MM.1S (cell line): ENCODE results near the gene AMZ1.

ENCODE experiments used
- EZH2 ChIP-seq: fragments of 300-600 bp; sonication (generic); optimal IDR thresholded peaks from 2 replicates; pipeline ENCODE3; 2017; ENCODE audit warnings: low read depth, mild to moderate bottlenecking, antibody characterized with exemption, low read length, mixed read lengths
- EZH2phosphoT487 ChIP-seq: fragments of 300-600 bp; sonication (generic); IDR thresholded peaks from 2 replicates; pipeline ENCODE4 v1.6.1; 2018; ENCODE audit warnings: antibody characterized with exemption, low read length
- TF ChIP-seq, protein P1 (sequence below): fragments of 300-600 bp; sonication (generic); IDR thresholded peaks from 2 replicates; pipeline ENCODE4 v1.5.1; 2016; ENCODE audit warnings: antibody characterized with exemption, low read length, mixed read lengths

DNA sequence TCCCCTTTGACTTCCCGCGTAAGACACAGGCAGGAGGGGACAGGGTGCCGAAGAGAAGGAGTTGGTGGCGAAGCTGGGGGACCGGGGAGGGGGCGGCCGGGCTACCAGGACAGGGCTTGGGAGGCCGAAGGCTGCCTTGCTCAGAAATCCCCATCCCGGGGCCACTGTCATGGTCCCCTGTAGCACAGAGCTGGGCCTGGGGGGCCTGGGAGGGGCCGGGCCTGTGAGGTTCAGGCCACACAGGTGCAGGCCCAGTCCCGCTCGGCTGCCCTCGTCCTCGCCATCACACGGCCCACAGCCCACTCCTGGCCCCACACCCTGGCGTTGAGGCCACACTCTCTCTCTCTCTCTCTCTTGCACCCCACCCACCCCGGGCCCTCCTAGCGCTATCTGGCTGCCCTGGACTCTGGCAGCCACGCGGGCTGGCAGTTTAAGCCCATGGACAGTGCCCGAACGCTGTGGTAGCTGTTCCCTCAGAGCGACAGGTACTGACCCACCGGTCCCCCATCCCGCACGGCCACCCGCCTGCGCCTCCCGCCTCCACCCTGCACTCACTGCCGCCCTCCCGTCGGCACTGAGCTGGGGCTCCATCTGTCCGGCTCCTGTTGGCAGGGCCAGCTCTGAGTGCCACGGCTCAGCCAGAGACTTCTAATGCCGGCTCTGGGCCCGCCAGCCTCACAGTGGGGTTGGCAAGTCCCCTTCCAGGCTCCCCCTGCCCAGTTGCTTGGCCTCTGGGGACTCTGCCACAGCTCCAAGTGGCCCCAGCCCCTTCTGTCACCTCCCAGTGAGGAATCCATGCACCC is 28.2 kb upstream of the AMZ1 start:
- TF ChIP-seq, protein P1, sequence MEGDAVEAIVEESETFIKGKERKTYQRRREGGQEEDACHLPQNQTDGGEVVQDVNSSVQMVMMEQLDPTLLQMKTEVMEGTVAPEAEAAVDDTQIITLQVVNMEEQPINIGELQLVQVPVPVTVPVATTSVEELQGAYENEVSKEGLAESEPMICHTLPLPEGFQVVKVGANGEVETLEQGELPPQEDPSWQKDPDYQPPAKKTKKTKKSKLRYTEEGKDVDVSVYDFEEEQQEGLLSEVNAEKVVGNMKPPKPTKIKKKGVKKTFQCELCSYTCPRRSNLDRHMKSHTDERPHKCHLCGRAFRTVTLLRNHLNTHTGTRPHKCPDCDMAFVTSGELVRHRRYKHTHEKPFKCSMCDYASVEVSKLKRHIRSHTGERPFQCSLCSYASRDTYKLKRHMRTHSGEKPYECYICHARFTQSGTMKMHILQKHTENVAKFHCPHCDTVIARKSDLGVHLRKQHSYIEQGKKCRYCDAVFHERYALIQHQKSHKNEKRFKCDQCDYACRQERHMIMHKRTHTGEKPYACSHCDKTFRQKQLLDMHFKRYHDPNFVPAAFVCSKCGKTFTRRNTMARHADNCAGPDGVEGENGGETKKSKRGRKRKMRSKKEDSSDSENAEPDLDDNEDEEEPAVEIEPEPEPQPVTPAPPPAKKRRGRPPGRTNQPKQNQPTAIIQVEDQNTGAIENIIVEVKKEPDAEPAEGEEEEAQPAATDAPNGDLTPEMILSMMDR: no peak
- TF ChIP-seq EZH2: no peak
- TF ChIP-seq EZH2phosphoT487: no peak
